Endothelial cell of umbilical vein (primary cell): Measurements from ENCODE around the gene CERS2. TPM values are rescaled to one million over a fixed set of nuclear protein-coding genes. Genes with fewer than 3 reads are reported as not detected.

Experiments used
- BruUV-seq: library from RNA; stranded (reverse); fragments of 400-500 nt; replicated peaks from 2 replicates; lab custom pipeline; 2021; lab: Mats Ljungman, UMichigan
- CTCF ChIA-PET: fragments of 300-600, 350-600 bp; sonication (Branson Sonifier 250); formaldehyde crosslinking; loops from one replicate; lab custom pipeline; 2021; ENCODE audit warnings: antibody characterized with exemption, inconsistent platforms; lab: Charles Lee
- POLR2A ChIA-PET: fragments of 300-600, 350-600 bp; sonication (Branson Sonifier 250); formaldehyde crosslinking; loops from one replicate; lab custom pipeline; 2021; ENCODE audit warnings: antibody characterized with exemption, inconsistent platforms; lab: Charles Lee
- DNase-seq: peaks from one replicate; pipeline ENCODE4 v3.0.0-alpha.2; 2011; ENCODE audit warnings: low read depth, low spot score
- FAIRE-seq: peaks from 2 replicates; lab custom pipeline; 2011; peaks lifted over from hg19 to GRCh38; lab: Jason Lieb, UNC
- H2AFZ ChIP-seq: 2 replicates; pipeline ENCODE4 v1.6.0; 2012; ENCODE audit warnings: low read depth, low read length, control low read depth, inconsistent platforms
- H3K27ac ChIP-seq: 2 replicates; pipeline ENCODE4 v1.5.1; 2011; ENCODE audit warnings: low read depth, mild to moderate bottlenecking, control low read depth, low read length, moderate library complexity; ENCODE audit not compliant: insufficient read depth
- H3K27me3 ChIP-seq, 2 experiments: 2 replicates each; pipeline versions ENCODE4 v1.6.0 to v1.6.1; 2011; ENCODE audit warnings: low read length in 2 of 2, mixed read lengths in 1 of 2; ENCODE audit not compliant: control insufficient read depth in 2 of 2, insufficient read depth in 2 of 2
- H3K36me3 ChIP-seq, 2 experiments: 2 replicates in 1 of 2; 3 replicates in 1 of 2; pipeline ENCODE4 v1.5.1; 2011; ENCODE audit warnings: low read length in 2 of 2, mild to moderate bottlenecking in 1 of 2, moderate library complexity in 1 of 2; ENCODE audit not compliant: control insufficient read depth in 2 of 2, insufficient read depth in 2 of 2; ENCODE audit errors: extremely low read depth in 1 of 2
- H3K4me1 ChIP-seq: 3 replicates; pipeline ENCODE4 v1.5.1; 2011; ENCODE audit warnings: mild to moderate bottlenecking, low read length; ENCODE audit not compliant: control insufficient read depth, insufficient read depth; ENCODE audit errors: extremely low read depth
- H3K4me2 ChIP-seq: 2 replicates; pipeline ENCODE4 v1.6.1; 2011; ENCODE audit warnings: low read length, control low read depth, mixed read lengths; ENCODE audit not compliant: insufficient read depth
- H3K4me3 ChIP-seq, 3 experiments: fragments of 200-600 bp in 1 of 3; sonication (generic), shearing (Covaris generic) in 1 of 3; replicated peaks in 1 of 3; 2 replicates each; pipeline ENCODE4 v1.5.1; 2011 to 2016; ENCODE audit warnings: control low read depth in 3 of 3, low read length in 3 of 3, mild to moderate bottlenecking in 2 of 3, inconsistent platforms in 1 of 3, low read depth in 1 of 3, moderate library complexity in 1 of 3; ENCODE audit not compliant: insufficient read depth in 1 of 3
- H3K79me2 ChIP-seq: 2 replicates; pipeline ENCODE4 v1.6.0; 2012; ENCODE audit warnings: low read length, inconsistent platforms; ENCODE audit not compliant: control insufficient read depth, insufficient read depth
- H3K9ac ChIP-seq: replicated peaks from 2 replicates; pipeline ENCODE3; 2011; ENCODE audit warnings: low read length, control low read depth; ENCODE audit not compliant: insufficient read depth; ENCODE audit errors: extremely low read depth
- H3K9me1 ChIP-seq: replicated peaks from 3 replicates; pipeline ENCODE4 v1.6.0; 2011; ENCODE audit warnings: mild to moderate bottlenecking, low read length; ENCODE audit not compliant: control insufficient read depth, insufficient read depth; ENCODE audit errors: extremely low read depth
- H3K9me3 ChIP-seq: replicated peaks from 2 replicates; pipeline ENCODE4 v1.5.1; 2012; ENCODE audit warnings: low read length, inconsistent platforms; ENCODE audit not compliant: control insufficient read depth, insufficient read depth
- H4K20me1 ChIP-seq: replicated peaks from 2 replicates; pipeline ENCODE3; 2011; ENCODE audit warnings: mild to moderate bottlenecking, low read length; ENCODE audit not compliant: control insufficient read depth, insufficient read depth; ENCODE audit errors: extremely low read depth
- CTCF ChIP-seq, 2 donors: IDR thresholded peaks; 1 replicate in 1 of 2; 2 replicates in 1 of 2; pipeline ENCODE4 v1.5.1; 2011; ENCODE audit warnings: low read length in 2 of 2, mild to moderate bottlenecking in 2 of 2, moderate library complexity in 2 of 2, control low read depth in 1 of 2, inconsistent platforms in 1 of 2, low read depth in 1 of 2; ENCODE audit not compliant: insufficient read depth in 1 of 2; ENCODE audit errors: extremely low read depth in 1 of 2
- EZH2 ChIP-seq: IDR thresholded peaks from 2 replicates; pipeline ENCODE4 v1.6.1; 2012; ENCODE audit warnings: borderline replicate concordance, low read depth, mild to moderate bottlenecking, moderate library complexity, low read length, inconsistent platforms; ENCODE audit not compliant: severe bottlenecking
- FOS ChIP-seq: IDR thresholded peaks from 2 replicates; pipeline ENCODE4 v1.6.1; 2011; ENCODE audit warnings: mild to moderate bottlenecking, low read length, moderate library complexity, borderline replicate concordance; ENCODE audit not compliant: insufficient read depth
- JUN ChIP-seq: IDR thresholded peaks from 2 replicates; pipeline ENCODE4 v1.6.1; 2011; ENCODE audit warnings: borderline replicate concordance, low read depth; ENCODE audit not compliant: insufficient read length, insufficient read depth
- POLR2A ChIP-seq: IDR thresholded peaks from 2 replicates; pipeline ENCODE4 v1.6.1; 2012; ENCODE audit warnings: low read depth, mild to moderate bottlenecking, control low read depth, low read length
- dilution Hi-C: fragments of 300-500 bp; cut with MboI; formaldehyde crosslinking; loops from one replicate; pipeline ENCODE4 v1.15.0; 2019; ENCODE audit warnings: low sequenced_read_pairs; ENCODE audit not compliant: extremely low pct_ligation_motif_present
- intact Hi-C: fragments of 100-400 bp; cut with micrococcal nuclease; formaldehyde crosslinking; loops from one replicate; pipeline ENCODE4 v1.10.0; 2022
- polyA plus RNA-seq, 4 experiments: library from polyadenylated mRNA; depleted of rRNA in 3 of 4; stranded (reverse) in 3 of 4; unstranded in 1 of 4; fragments of >200 nt; gene quantifications; 2 replicates each; pipeline versions ENCODE4 v1.2.1 to v1.2.3, GENCODE V29; 2011 to 2012; ENCODE audit warnings: missing spikeins in 1 of 4
- total RNA-seq: library from RNA; stranded (reverse); gene quantifications from 2 replicates; pipeline ENCODE4 v1.2.3, GENCODE V29; 2021

The CERS2 gene
- total and polyA plus RNA-seq, 2 donors (not counting 3 experiments of a cell fraction or from before 2014, with no cell fraction given), result 143 to 155 TPM

- TF ChIP-seq JUN (no peak), POLR2A (peak; percentile 51), EZH2 (no peak)
- H3K27me3 ChIP-seq, result no peaks in the 10 kb centered on the region
- peak overlapping the region; percentile 31 for H2AFZ ChIP-seq
- BruUV-seq, result no TSS peak
- H3K27ac ChIP-seq, result peak overlapping the region; percentile 50
- no peaks in the 10 kb centered on the region for H3K9me1 ChIP-seq
- H3K9me3 ChIP-seq, result no peaks in the 10 kb centered on the region
- DNase-seq (peak; percentile 47), FAIRE-seq (no peak)
- H3K4me2 ChIP-seq, result peak overlapping the region; percentile 62
- no peaks in the 10 kb centered on the region for H4K20me1 ChIP-seq
- peaks cover 29% of the 10 kb centered on the region for H3K4me1 ChIP-seq
- H3K79me2 ChIP-seq, result peaks cover 49% of the 10 kb centered on the region
- POLR2A ChIA-PET, result interaction anchor here (0.6 kb wide), 1 partner anchor 606 kb away, joined by 3 read pairs; no protein-coding TSS in a partner anchor
- peak overlapping the region; percentile 43 to 75 (median 65) for H3K4me3 ChIP-seq
- H3K36me3 ChIP-seq, result no peaks in the 10 kb centered on the region
- peak overlapping the region; percentile 75 for H3K9ac ChIP-seq
- dilution Hi-C loops (no loop called here), intact Hi-C loops (no loop called here)
- CTCF ChIA-PET, result interaction anchor here (0.7 to 17.1 kb wide), 8 partner anchors 11 to 686 kb away, joined by 3 to 278 read pairs (median 4); partner anchors contain the start of genes C1orf56 and MINDY1
Observed at GRCh38 chr1:150973836-150974579, 627 bp downstream of the CERS2 start.

GRCh38 chr1:150973258-150973835 is 1.3 kb downstream of the CERS2 start:
- POLR2A ChIA-PET, result no interaction called here

More at GRCh38 chr1:150973258-150973835, 1.3 kb downstream of the CERS2 start:
- DNase-seq (no peak), FAIRE-seq (peak; percentile 24)
- Histone ChIP-seq H3K9me3 (no peaks in the 10 kb centered on the region), H3K36me3 (peaks cover 1 to 4% of the 10 kb centered on the region in 2 experiments), H3K27me3 (no peaks in the 10 kb centered on the region), H3K4me3 (peak overlapping the region; percentile 43 to 75 (median 65)), H3K9me1 (no peaks in the 10 kb centered on the region), H2AFZ (no peak overlapping the region), H3K4me2 (peak overlapping the region; percentile 62), H3K79me2 (peaks cover 56% of the 10 kb centered on the region), H3K27ac (peak overlapping the region; percentile 50), H4K20me1 (no peaks in the 10 kb centered on the region), H3K4me1 (peaks cover 28% of the 10 kb centered on the region), H3K9ac (peak overlapping the region; percentile 75)
- intact Hi-C loops, result no loop called here
- CTCF ChIA-PET, result interaction anchor here (1.2 to 17.1 kb wide), 6 partner anchors 11 to 686 kb away, joined by 3 to 278 read pairs (median 6); partner anchors contain the start of gene MINDY1
- BruUV-seq, result no TSS peak
- dilution Hi-C loops, result no loop called here
- no peak for TF ChIP-seq FOS
- TF ChIP-seq CTCF (IDR thresholded peaks at IDR 0.05; ENCODE audit: extremely low read depth in 1 of 2, insufficient read depth in 1 of 2, low read depth in 1 of 2, low read length in 2 of 2), result no peak
